NCI-H524 treated with DMSO at 0.1 percent for 48 hours (cell line): Measurements from ENCODE around the gene FBXL20.
"Not testable (repeated sequence)": the region's sequence is repeated elsewhere in the genome, so short reads cannot be mapped to it uniquely, and the experiment has no call there.

Source experiments
- DNase-seq: peaks from one replicate; lab custom pipeline; 2025; lab: John Stamatoyannopoulos, UW

Gene FBXL20

DNA sequence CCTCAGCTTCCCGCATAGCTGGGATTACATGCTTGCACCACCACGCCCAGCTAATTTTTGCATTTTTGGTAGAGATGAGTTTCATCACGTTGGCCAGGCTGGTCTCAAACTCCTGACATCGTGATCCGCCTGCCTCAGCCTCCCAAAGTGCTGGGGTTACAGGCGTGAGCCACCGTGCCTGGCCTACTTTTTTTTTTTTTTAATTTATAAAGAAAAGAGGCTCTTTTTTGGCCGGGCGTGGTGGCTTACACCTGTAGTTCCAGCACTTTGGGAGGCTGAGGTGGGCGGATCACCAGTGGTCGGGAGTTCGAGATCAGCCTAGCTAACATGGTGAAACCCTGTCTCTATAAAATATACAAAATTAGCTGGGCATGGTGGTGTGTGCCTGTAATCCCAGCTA, 151.3 kb downstream of the FBXL20 start:
- not testable (repeated sequence) for DNase-seq

DNA sequence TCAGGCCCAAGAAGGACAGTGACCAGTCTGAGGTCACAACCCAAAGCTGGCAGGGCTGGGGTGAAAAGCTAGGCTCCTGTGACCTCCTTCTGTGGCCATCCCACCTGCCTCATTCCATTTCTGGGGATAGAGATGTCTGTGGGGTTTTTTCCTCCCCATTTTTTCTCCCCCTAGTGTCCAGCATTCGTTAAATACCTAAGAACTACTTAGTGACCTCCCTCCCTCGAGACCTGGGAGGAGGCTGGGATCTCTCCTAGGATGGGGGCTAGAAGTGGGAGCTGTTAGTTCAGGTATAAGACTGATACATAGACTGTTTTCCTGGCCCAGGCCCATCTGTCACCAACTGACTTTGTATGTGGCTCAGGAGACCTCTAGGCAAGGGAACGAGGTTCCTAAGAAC, 155.2 kb downstream of the FBXL20 start:
- DNase-seq = no peak

DNA sequence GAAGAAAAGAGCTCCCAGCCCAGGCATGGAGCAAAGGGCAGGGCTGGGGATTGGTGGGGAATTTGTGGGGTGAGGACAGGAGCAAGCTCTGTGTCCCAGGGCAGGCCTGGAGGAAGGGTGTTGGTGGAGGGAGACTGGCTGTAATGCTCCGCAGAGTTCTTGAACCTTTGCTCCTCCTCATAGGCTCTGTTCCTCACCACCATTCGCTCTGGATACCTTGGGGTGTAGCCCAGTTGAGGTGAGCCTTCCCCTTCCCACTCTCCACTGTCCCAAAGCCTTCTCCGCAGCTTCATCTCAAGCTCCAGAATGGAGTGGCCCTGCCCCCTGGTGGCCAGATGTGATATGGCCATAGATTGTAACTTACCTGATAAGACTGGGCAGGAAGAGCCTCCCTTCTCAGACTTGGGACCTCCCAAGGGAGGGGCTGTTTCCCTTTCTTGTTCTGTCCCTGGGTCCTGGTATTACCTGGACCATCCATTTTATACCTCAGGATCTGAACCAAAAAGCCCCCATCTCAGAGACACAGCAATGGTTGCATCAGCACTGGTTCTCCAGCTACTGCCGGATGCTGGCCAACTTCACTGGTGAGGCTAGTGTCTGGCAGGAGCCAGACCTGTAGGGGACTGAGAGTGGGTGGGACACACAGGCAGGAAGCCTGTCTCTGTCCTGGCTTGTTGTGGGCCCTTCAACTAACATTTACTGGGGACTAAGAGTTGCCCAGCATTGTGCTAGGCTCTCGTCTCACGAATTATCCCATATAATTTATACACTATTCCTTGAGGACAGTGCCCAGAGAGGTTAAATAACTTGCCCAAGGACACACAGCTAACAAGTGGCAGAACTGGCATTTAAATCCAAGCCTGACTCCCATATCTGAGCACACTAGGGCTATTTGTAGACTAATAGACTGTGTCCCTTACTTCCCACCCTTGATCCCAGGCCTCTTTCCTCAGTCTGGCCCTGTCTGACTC, 156.5 kb downstream of the FBXL20 start:
- peak; percentile 47 for DNase-seq

GRCh38 chr17:39244016-39244599, 157.3 kb downstream of the FBXL20 start:
- DNase-seq = no peak

DNA sequence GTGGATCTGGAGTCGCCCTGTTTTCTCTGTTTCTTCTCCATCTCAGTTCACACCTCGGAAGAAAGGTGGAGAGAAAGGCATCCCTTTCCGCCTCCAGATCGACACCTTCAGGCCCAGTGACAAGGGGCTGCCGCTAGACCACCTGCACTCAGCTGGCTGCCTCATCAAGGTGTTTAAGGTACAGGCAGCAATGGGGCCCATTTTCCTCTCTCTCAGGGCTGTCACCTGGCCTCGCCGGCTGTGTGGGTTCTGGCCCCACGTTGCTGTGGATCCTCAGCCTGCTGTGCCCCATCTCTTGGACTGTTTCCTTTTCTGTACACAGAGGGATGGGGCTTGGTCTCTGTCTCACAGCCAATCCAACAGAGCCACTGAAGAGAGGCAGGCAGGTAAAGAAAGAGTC, 158.3 kb downstream of the FBXL20 start:
- no peak for DNase-seq

GRCh38 chr17:39240631-39241030, 160.8 kb downstream of the FBXL20 start:
- no peak for DNase-seq

DNA sequence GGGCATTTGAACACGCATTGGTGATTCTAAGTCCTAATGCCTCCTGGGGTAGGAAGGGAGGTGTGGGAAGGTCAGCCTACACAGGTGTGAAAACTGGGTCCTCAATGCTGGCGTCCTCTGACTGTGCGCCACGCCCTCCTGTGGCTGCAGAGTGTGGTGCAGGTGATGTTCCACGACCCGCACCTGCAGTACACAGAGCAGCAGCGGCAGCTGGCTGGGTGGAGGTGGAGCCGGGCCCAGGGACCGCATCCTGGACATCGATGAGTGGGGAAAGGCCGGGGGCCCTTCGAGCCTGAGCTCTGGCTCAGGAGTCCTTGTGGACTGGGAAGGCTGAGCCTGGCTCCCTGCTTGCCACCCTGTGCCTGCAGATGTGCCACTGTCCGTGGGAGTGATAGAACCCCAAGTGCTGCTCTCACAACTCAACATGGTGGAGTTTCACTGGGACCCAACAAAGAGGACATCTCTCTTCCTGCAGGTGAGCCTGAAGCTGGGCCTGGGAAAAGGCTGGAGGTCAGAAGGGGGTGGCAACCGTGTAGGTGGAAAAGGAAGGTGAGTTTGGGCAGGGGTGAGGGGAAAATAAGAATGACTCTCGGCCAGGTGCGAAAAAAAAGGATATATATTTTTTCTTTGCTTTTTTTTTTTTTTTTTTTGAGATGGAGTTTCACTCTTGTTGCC, 161.6 kb downstream of the FBXL20 start:
- peak; percentile 9 for DNase-seq

- DNase-seq = no peak
Measured at GRCh38 chr17:39238311-39238972, 163.0 kb downstream of the FBXL20 start.

GRCh38 chr17:39237586-39237985, 163.8 kb downstream of the FBXL20 start:
- no peak for DNase-seq

DNA sequence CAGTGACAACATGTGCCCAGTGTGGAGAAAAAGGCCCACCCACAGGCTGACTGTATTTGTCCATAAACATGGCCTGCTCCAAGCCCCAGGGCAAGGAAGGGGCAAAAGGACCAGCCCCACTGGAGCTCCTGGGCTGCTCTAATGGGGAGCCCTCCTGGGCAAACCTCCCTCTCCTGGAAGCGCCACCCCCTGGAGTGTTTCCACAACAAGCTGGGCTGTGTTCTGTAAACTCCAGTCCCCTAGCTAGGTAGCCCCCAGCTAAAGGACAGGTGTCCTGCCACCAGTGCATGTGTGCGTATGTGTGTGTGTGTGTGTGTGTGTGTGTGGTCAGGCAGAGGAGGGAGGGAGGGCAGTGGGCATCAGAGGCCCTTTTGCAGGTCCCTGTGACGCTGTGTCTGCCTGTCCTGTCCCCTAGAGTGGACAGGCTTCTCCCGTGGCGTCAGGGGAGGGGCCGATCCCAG, 164.4 kb downstream of the FBXL20 start:
- no peak for DNase-seq

DNA sequence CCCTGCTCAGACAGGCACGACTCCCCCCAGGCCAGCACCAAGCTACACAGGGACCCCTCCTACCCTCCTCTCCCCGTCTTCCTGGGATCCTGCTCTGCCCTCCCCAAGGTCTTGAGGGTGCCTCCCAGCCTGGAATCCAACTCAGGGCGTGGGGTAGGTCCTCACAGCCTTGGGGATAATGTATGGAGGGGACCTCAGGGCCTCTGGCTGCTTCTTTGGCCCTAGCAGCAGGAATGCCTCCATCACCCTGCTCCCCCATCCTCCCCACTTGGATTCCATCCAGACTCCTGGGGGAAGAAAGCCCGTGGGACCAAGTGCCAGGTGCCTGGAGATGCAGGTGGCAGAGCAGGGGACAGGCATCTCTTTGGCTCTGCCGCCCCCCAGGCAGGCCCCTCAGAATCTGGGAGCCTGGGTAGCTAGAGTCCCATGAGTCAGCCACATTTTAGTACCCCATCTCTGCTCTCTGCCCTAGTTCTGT, 164.9 kb downstream of the FBXL20 start:
- no peak for DNase-seq

- peak; percentile 85 for DNase-seq
Measured at GRCh38 chr17:39235555-39236449, 165.6 kb downstream of the FBXL20 start.

- peak; percentile 49 for DNase-seq
Measured at GRCh38 chr17:39231591-39232551, 169.6 kb downstream of the FBXL20 start.

DNA sequence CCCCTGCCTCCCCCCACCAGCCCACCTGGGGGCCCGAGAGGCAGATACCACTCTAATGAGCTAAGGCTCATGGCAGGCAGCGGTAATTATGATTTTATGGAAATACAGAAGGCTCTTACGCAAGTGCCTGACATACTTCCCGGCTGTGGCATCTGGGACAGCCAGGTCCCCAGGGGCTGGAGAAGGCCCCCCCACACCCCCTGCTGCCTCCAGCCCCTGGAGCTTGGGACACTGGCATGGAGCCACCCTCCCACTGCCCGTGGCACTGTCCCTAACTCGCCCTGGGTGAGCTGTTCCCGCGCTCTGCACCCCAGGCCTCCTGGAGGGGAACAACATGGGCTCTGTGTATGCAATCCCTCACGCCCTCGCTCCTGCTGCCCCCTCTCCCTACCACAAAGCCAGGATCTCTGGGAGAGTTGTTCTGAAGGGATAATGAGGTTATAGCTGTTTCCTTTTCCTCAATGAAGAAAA, 170.3 kb downstream of the FBXL20 start:
- DNase-seq = no peak

DNA sequence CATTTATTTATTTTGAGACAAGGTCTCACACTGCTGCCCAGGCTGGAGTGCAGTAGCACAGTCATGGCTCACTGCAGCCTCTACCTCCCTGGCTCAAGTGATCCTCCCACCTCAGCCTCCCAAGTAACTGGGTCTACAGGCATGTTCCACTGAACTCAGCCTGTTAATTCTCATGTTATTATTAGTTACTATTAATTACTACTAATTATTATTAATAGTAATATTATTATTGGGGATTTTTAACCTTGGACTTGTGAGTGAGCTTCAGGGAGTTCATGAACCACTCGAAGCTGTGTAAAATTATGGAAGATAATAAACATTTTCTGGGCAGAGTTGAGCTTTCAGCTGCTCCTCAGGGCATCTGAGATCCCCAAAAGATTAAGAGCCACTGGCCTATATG, 171.1 kb downstream of the FBXL20 start:
- no peak for DNase-seq

GRCh38 chr17:39229274-39229913, 172.0 kb downstream of the FBXL20 start:
- DNase-seq = no peak

GRCh38 chr17:39227364-39227919, 174.0 kb downstream of the FBXL20 start:
- DNase-seq = no peak

GRCh38 chr17:39225959-39226683, 175.3 kb downstream of the FBXL20 start:
- peak; percentile 49 for DNase-seq
